Measurements from ENCODE around the gene NKD2.

The NKD2 gene

DNA sequence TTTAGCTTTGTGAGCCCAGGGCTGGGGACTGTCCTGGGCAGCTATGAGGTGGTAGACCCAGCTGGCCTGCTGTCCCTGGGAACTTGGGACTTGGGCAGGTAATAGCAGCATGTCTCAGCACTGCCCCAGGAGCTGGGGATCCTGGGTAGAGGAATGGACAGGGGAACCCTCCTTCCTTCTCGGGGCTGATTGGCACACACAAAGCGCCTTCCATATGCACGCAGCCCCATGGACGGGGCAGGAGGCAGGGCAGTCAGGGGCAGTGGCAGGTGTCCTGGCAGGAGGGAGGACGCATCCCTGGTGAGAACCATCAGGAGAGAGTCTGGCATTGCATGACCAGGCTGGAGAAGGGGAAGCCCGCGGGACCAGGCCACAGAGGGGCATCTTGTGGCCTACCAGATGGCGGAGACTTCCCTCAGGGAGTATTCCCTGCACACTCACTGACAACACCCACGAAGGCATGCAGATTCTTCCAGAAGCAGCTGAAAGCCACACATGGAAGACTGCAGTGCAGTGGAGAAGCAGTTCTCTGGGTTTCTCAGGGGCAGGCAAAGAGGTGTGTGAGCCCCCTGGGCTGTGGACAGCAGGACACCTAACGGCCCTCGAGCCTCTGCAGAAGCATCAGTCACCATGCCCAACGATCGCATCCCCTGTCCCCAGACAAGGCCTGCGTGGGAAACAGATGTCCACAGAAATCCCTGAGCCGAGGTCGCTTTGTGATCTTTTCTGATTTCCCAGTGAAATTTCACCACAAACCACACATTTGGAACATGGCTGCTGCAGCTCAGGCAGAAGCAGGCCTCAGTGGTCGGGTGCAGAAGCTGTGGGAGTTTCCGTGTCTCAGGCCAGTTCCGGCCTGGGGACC lies 7.0 kb upstream of the NKD2 start:
- no peak for DNase-seq

- DNase-seq, result no peak
Observed at GRCh38 chr5:1002271-1002546, 6.4 kb upstream of the NKD2 start.

- no peak for DNase-seq
Observed at GRCh38 chr5:1002836-1003235, 5.8 kb upstream of the NKD2 start.

- peak in 1 of 2 donors; percentile 26 for DNase-seq
Observed at GRCh38 chr5:1003296-1003937, 5.2 kb upstream of the NKD2 start.

GRCh38 chr5:1004461-1005248 lies 3.9 kb upstream of the NKD2 start:
- peak; percentile 47 to 54 for DNase-seq

- DNase-seq, result no peak
Observed at GRCh38 chr5:1005249-1005851, 3.3 kb upstream of the NKD2 start.

DNA sequence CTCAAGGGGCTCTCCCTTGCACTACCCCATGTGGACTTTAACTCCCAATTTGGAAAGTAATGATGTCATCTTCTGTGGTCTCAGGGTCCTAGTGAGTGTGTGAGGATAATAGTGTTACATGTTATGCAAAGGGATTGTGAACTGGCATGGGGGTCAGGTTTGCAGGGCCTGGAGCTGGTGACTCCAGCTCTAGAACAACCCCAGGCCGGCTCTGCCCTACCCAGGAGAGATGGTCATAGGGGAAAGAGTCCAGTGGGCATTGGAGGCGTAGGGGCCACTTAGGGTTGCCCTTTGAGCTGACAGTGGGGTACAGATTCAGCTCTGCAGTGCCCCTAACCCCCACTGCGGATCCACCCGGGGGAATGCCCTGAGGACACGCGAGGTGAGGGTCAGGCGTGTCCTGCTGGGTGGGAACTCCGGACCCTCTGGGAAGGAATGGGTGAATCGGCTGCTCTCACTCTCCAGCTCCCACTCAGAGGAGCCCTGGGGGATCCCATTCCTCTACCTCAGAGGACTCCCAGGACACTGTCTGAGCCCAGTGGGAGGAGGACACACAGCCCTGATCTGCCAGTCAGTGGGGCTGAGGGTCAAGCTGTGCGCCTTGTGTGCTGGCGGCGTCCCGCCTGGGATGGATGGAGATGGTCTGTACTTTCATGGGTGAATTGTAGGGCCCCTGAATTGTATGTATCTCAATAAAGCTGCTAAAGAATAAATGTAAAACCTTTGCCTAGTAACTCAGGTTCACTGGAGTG lies 2.5 kb upstream of the NKD2 start:
- DNase-seq, result no peak

DNA sequence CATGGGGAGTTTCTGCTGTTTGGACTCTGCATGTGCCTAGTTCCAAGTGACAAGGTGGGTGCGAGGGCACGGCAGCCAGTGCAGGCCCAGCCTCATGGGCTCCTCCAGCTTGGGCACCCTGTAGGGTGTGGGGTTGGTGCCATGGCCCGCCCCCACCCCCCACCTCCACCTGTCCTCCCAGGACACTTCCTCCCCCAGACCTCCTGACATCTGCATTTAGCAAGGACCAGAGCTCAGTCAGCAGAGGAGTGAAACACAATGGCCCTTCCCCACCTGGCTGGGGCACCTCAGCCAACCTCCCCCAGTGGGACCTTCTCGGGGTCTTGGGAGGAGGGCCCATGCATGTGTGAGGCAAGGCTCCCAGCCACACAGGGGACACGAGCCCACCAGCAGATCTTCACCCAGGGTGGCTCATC lies 1.9 kb upstream of the NKD2 start:
- no peak for DNase-seq

GRCh38 chr5:1007221-1007680 lies 1.4 kb upstream of the NKD2 start:
- no peak for DNase-seq

- DNase-seq, result no peak
Observed at GRCh38 chr5:1007681-1008450, 736 bp upstream of the NKD2 start.

GRCh38 chr5:1009359-1010180 lies 968 bp downstream of the NKD2 start:
- no peak for DNase-seq

- no peak for DNase-seq
Observed at GRCh38 chr5:1010181-1010510, 1.5 kb downstream of the NKD2 start.

GRCh38 chr5:1010641-1011046 lies 2.0 kb downstream of the NKD2 start:
- DNase-seq, result no peak

DNA sequence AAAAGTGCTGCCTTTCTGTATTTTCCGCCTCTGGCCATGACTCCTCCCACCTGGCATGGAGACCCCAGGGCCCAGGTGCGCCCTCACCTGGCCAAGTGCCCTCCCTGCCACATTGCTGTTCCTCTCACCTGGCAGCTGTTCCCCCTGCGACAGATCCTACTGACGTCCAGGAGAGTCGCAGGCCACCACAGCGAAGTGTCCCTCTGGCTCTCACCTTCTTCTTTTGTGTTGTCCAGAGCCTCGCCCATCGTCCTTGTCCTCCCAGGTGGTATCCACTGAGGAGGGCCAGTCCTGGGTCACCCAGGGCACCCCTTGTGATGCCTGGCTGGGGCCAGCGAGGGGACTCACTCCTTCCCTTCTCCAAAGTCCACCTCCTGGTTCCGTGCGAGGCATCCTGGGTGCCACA lies 2.6 kb downstream of the NKD2 start:
- DNase-seq, result peak; percentile 33 to 38

GRCh38 chr5:1011741-1012312 lies 3.2 kb downstream of the NKD2 start:
- DNase-seq, result no peak

DNA sequence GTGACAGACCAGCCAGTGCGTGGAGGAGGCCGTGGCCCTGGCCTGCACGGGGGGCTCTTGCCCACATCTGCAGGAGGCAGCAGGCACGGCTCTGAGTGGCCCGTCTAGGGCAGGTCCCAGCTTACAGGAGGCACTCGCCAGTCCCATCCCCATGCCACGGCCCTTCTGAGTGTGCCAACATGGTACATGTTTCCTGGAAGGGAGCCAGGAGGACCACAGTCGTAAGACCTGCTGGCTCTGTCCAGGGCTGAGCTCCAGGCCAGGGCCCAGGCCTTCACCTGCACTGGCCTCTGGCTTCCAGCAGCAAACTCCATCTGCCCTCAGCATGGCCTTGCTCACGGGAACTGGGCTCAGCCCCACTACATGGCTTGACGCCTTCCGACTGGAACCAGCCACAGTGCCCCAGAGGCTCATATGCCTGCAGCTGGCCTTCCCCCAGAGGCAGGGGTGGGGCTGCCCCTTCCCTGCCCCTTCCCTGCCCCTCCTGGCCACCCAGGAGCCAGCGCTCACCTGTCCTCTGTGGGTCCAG lies 3.8 kb downstream of the NKD2 start:
- no peak for DNase-seq

DNA sequence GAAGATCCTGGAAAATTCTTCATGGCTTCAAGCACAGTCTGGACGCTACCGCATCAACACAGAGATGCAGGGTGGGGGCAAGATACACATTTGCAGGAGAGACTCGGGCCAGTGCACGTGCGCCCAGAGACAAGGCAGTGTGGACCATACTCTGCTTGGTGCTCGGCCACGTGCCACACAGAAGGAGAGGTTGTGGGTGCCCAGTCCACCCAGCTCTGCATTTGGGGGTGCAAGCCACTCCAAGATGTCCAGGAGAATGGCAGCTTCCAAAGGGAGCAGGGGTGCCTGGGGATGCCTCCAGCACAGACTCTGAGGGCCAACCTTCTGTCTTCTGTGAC lies 4.3 kb downstream of the NKD2 start:
- no peak for DNase-seq

- DNase-seq, result no peak
Observed at GRCh38 chr5:1013238-1013947, 4.8 kb downstream of the NKD2 start.

GRCh38 chr5:1013948-1014301 lies 5.3 kb downstream of the NKD2 start:
- no peak for DNase-seq

DNA sequence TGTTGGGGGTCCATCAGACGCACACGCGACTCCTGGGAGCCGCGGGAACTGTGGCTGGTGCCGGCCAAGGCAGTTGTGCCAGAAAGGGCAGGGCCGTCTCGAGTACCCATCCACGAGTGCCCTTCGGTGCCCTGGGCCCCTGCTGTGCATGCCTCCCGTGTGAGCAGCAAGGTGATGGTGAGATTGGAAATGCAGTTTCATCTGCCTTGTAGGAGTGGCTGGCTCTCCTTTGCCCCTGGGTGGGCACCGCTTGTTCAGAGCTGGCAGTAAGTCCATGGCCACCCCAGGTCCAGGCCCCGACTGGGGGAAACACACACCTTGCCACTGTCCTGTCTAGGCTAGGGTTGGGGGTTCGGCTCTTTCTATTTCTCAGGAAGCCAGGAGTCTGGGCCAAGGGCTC lies 5.7 kb downstream of the NKD2 start:
- no peak for DNase-seq

All from CD4-positive, alpha-beta T cell treated with Interleukin-1 beta for 1 hour (primary cell).